ENCODE results near the gene NHS.
"Not testable (repeated sequence)": the region's sequence is repeated elsewhere in the genome, so short reads cannot be mapped to it uniquely, and the experiment has no call there.

Gene NHS

GRCh38 chrX:17501746-17502145 is 126.7 kb downstream of the NHS start:
- DNase-seq: no peak

GRCh38 chrX:17506352-17506751 is 131.4 kb downstream of the NHS start:
- not testable (repeated sequence) for DNase-seq

- no peak for DNase-seq
Measured at GRCh38 chrX:17511556-17511955, 136.6 kb downstream of the NHS start.

GRCh38 chrX:17519358-17519757 is 144.4 kb downstream of the NHS start:
- DNase-seq: no peak

- DNase-seq: no peak
Measured at GRCh38 chrX:17520016-17520615, 145.1 kb downstream of the NHS start.

GRCh38 chrX:17521871-17522693 is 147.1 kb downstream of the NHS start:
- DNase-seq: no peak

GRCh38 chrX:17525266-17525665 is 150.3 kb downstream of the NHS start:
- no peak for DNase-seq

- DNase-seq: no peak
Measured at GRCh38 chrX:17525762-17526555, 151.0 kb downstream of the NHS start.

GRCh38 chrX:17527135-17527701 is 152.2 kb downstream of the NHS start:
- no peak for DNase-seq

- DNase-seq: no peak
Measured at GRCh38 chrX:17527922-17528321, 152.9 kb downstream of the NHS start.

- DNase-seq: no peak
Measured at GRCh38 chrX:17529151-17529745, 154.2 kb downstream of the NHS start.

GRCh38 chrX:17531500-17531899 is 156.5 kb downstream of the NHS start:
- no peak for DNase-seq

GRCh38 chrX:17535229-17535628 is 160.2 kb downstream of the NHS start:
- peak; percentile 48 for DNase-seq

GRCh38 chrX:17537723-17538243 is 162.8 kb downstream of the NHS start:
- no peak for DNase-seq

GRCh38 chrX:17542123-17542522 is 167.1 kb downstream of the NHS start:
- DNase-seq: no peak

- DNase-seq: no peak
Measured at GRCh38 chrX:17544821-17545220, 169.8 kb downstream of the NHS start.

- no peak for DNase-seq
Measured at GRCh38 chrX:17546356-17546755, 171.4 kb downstream of the NHS start.

GRCh38 chrX:17547658-17548057 is 172.7 kb downstream of the NHS start:
- no peak for DNase-seq

- DNase-seq: no peak
Measured at GRCh38 chrX:17549107-17549651, 174.2 kb downstream of the NHS start.

GRCh38 chrX:17550011-17550410 is 175.0 kb downstream of the NHS start:
- DNase-seq: no peak

GRCh38 chrX:17552044-17552650 is 177.1 kb downstream of the NHS start:
- no peak for DNase-seq

- DNase-seq: no peak
Measured at GRCh38 chrX:17553469-17553868, 178.5 kb downstream of the NHS start.

Measured in activated CD4-positive, alpha-beta T cell treated with anti-CD3 and anti-CD28 coated beads, Interleukin-2, Interleukin-6, amounts not matched to agents 100 ng/mL and 50 ng/mL, durations not matched to agents 16 hours and 8 hours (primary cell).